Neutrophil (primary cell): ENCODE results near the gene DNAJC17.

ENCODE experiments used
- H3K27ac ChIP-seq: fragments of 200-600 bp; sonication (generic); 2 replicates; pipeline ENCODE4 v1.5.1; 2016; ENCODE audit warnings: mild to moderate bottlenecking, moderate library complexity
- H3K27me3 ChIP-seq: fragments of 200-600 bp; sonication (generic); 2 replicates; pipeline ENCODE4 v1.6.0; 2016; ENCODE audit warnings: mild to moderate bottlenecking
- H3K36me3 ChIP-seq: fragments of 200-600 bp; sonication (generic); 2 replicates; pipeline ENCODE4 v1.5.1; 2017
- H3K4me1 ChIP-seq, 2 experiments: fragments of 200-600 bp in 1 of 2; sonication (generic) in 1 of 2; 1 replicate in 1 of 2; 2 replicates in 1 of 2; pipeline versions ENCODE4 v1.5.1 to v1.6.1; 2013 to 2016; ENCODE audit warnings: low read depth in 1 of 2, low read length in 1 of 2, mild to moderate bottlenecking in 1 of 2, moderate library complexity in 1 of 2; ENCODE audit not compliant: control insufficient read depth in 1 of 2, insufficient read depth in 1 of 2
- H3K4me3 ChIP-seq, 2 experiments: fragments of 200-600 bp in 1 of 2; sonication (generic) in 1 of 2; 1 replicate in 1 of 2; 2 replicates in 1 of 2; pipeline ENCODE4 v1.5.1; 2013 to 2016; ENCODE audit warnings: low read depth in 1 of 2, low read length in 1 of 2, mild to moderate bottlenecking in 1 of 2, moderate library complexity in 1 of 2
- H3K9me3 ChIP-seq: fragments of 200-600 bp; sonication (generic); 2 replicates; pipeline ENCODE4 v1.5.1; 2016
- CTCF ChIP-seq: fragments of 200-600 bp; sonication (generic); IDR thresholded peaks from 2 replicates; pipeline ENCODE4 v1.5.1; 2016; ENCODE audit warnings: antibody characterized with exemption

Gene DNAJC17

DNA sequence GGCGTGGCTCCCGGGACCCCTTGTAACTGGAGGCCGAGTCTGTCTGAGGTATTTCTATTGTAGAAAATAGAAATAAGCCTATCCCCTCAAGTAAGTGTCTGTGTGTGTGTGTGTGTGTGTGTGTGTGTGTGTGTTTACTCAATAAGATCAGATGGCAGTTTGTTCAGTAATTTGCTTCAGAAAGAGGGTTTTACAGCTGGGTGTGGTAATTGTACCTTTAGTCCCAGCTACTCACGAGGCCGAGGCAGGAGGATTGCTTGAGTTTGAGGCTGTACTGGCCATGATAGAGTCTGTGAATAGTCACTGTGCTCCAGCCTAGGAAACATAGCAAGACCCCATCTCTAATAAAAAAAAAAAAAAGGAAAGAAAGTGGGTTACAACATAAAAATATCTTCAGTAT lies 45.3 kb upstream of the DNAJC17 start:
- Histone ChIP-seq H3K4me1 (peaks cover 18 to 19% of the 10 kb centered on the region in 2 experiments), H3K9me3 (no peaks in the 10 kb centered on the region), H3K27me3 (no peaks in the 10 kb centered on the region), H3K4me3 (no peak overlapping the region), H3K27ac (no peak overlapping the region), H3K36me3 (peaks cover 17% of the 10 kb centered on the region)
- TF ChIP-seq CTCF = no peak

- no peaks in the 10 kb centered on the region for H3K9me3 ChIP-seq
- no peak overlapping the region for H3K4me3 ChIP-seq
- H3K4me1 ChIP-seq = peaks cover 32 to 33% of the 10 kb centered on the region in 2 experiments
- no peak overlapping the region for H3K27ac ChIP-seq
- H3K27me3 ChIP-seq = no peaks in the 10 kb centered on the region
- TF ChIP-seq CTCF = no peak
- H3K36me3 ChIP-seq = peaks cover under 1% of the 10 kb centered on the region
Measured at GRCh38 chr15:40850576-40851112, 43.4 kb upstream of the DNAJC17 start.

DNA sequence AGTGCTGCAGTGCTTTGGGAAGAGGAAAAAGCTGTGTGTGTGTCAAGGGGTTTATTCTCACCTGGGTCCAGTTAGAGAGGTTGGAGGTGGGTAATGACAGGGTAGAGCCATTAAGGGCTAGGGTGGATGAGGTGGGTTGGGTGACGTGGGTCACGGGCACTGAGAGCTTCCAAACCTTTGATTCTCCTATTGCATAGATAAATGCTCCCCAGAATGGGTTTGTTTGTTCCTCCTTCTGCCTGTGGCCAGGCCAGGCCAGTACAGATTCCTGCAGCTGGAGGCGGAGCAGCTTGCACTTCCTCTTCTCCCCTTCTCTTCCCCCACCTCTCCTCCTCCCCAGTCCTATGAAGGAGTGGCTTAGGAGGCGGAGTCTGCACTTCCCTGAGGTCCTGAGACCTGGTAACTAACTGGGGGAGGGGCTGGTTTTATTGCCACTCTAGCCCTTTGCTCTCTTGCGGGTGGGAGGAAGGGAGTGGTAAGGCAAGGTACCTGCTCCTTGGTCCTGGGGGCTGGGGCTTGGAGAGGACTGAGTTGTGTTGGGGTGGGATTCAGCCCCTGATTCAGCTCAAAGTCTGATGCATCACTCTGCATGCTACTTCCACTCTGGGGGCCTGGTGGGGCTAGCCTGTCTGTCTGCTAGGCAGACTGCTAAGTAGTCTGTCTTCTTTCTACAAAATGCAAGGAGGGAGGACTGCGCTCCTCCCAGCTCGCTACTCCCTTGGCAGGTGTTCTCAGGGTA lies 40.1 kb upstream of the DNAJC17 start:
- peak; percentile 76 for TF ChIP-seq CTCF
- Histone ChIP-seq H3K36me3 (no peaks in the 10 kb centered on the region), H3K4me1 (peaks cover 44 to 48% of the 10 kb centered on the region in 2 experiments), H3K27me3 (peaks cover 25% of the 10 kb centered on the region), H3K4me3 (peak overlapping the region; percentile 29 to 47), H3K9me3 (no peaks in the 10 kb centered on the region), H3K27ac (peak overlapping the region; percentile 84)

DNA sequence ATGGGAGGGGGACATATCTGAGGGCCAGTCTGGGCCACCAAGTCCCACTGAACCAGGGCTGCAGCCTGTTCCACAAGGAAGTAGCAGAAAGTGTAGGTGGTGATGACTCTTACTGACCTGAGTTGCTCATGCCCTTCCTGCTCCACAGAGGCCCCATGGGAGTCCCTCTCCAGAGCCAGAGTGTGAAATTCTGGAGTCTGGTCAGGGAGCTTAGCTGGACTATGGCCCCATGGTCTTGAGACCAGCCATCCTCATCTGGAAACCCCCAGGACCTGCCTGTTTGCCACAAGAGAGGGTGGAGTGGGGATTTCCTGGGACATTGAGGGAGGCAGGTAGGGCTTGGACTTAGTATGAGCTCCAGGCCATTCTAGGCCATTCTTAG lies 39.6 kb upstream of the DNAJC17 start:
- Histone ChIP-seq H3K36me3 (no peaks in the 10 kb centered on the region), H3K4me1 (peaks cover 44 to 48% of the 10 kb centered on the region in 2 experiments), H3K9me3 (no peaks in the 10 kb centered on the region), H3K4me3 (peak overlapping the region; percentile 29 to 47), H3K27me3 (peaks cover 31% of the 10 kb centered on the region), H3K27ac (peak overlapping the region; percentile 84)
- TF ChIP-seq CTCF = no peak

- Histone ChIP-seq H3K4me1 (peaks cover 44 to 48% of the 10 kb centered on the region in 2 experiments), H3K36me3 (no peaks in the 10 kb centered on the region), H3K4me3 (peak overlapping the region; percentile 88 to 91), H3K9me3 (no peaks in the 10 kb centered on the region), H3K27ac (peak overlapping the region; percentile 35), H3K27me3 (peaks cover 41% of the 10 kb centered on the region)
- no peak for TF ChIP-seq CTCF
Measured at GRCh38 chr15:40845511-40846284, 38.4 kb upstream of the DNAJC17 start.
